Measurements from ENCODE around the gene GSN.
A peak's percentile ranks its signal among the peaks of the same experiment; 100 is the strongest.

DNA sequence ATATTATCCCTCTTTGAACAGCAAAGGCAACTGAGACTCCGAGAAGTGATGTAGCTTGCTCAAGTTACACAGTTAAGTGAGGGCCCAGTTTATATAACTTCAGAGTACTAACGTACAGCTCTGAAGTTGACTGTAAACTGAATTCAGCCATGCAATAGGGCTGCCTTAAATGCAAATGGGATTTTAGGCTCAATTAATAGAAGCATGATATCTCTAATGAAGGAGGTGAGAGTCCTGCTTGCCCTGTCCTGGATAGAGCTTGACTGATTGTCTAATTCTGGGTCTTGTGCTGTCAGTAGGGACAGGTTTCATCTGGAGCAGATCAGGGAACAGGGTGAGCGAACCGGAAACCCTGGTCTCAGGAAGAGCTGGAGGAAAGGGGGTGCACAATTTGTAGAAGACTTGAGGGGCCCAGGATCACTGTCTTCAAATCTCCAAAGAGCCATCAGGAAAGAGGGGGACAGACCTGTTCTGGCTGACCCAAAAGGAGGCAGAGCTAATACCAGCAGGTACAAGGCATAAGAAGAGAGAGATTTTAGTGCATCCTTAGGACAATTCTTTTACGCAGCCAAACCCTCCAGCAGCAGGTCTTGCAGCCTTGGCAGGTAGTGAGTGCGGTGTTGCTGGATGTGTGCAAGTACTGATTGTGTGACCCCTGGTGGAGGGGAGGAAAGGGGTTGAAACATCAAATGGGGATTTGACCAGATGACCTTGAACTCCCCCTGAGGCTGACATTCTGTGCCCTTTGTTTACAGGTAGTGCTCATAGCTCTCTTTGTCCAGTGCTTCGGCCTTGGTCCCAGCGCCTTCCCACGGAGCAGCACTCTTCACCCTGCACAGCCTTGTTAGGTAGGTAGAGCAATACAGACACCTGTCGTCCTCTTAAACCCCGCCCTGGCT lies 13.0 kb downstream of the GSN start:
- TF ChIP-seq CTCF (IDR thresholded peaks at IDR 0.05) = peak in 1 of 12 donors; percentile 15
- no peak for TF ChIP-seq POLR2A (IDR thresholded peaks at IDR 0.05)

Measured in heart left ventricle (tissue), 13 donors.